GM18861 (cell line): ENCODE measurements around the gene PPP6R2.

Experiments
- ATAC-seq: cut with Tn5 transposase; IDR thresholded peaks from one replicate; pipeline ENCODE4 v1.9.1; 2021; ENCODE audit not compliant: unreplicated experiment

The PPP6R2 gene

GRCh38 chr22:50464451-50464850 lies 121.3 kb downstream of the PPP6R2 start:
- no peak for ATAC-seq

DNA sequence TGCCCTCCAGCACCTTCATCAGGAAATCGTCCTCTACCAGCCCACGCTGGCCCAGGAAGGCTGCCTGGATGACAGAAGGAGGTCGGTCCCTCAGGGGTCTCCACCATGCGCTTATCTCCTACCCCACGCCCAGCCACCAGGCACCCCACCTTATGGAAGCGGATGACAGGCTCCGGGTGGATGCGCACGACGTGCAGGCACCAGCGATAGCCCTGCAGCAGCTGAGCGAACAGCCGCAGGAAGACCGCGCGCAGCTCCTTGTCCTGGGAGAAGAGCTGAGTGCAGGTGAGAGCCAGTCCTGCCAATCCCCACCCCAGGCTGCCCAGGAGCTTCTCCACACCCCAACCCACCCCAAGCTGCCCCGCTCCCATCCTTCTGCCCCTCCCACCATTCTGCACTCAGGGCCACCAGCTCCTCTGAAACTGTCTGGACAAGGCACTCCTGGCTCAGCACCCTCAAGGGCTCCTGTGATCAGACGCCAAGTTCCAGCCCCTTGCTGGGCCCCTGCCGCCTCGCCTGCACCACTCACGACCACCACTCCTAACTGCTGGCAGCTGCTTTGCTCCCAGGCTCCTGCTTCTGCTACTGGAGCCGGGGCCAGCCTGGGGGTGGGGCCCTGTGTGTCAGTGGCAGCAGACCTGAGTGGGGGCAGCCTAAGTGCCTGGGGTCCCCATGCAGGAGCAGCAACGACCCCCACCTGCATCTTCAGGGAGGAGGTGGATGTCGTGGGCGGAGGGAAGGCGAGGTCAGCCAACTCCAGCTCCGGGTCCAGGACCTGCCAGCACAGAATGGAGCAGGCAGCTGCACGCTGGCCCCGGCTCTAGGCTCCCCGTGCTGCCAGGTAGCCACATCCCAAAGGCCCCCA lies 122.2 kb downstream of the PPP6R2 start:
- no peak for ATAC-seq

DNA sequence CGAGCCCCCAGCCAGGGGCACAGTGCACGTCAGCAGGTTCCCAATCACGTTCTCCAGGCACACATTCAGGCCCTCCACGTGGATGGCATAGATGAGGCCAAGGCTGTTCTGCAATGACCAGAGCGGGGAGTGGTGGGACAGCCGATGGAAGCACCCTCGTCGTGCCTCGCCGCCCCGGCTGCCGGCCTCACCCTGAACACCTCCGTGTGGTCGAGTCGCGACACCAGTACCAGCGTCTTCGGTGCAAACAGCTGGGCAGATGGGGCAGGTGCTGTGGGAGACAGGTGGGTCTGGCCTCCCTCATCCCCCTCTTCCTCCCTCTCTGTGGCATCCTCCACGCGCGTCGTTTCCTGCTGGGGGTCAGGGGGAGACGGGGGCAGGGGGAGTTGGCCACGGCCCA lies 124.2 kb downstream of the PPP6R2 start:
- ATAC-seq, result no peak

GRCh38 chr22:50467773-50468440 lies 124.8 kb downstream of the PPP6R2 start:
- no peak for ATAC-seq

GRCh38 chr22:50468626-50469025 lies 125.5 kb downstream of the PPP6R2 start:
- ATAC-seq, result no peak

DNA sequence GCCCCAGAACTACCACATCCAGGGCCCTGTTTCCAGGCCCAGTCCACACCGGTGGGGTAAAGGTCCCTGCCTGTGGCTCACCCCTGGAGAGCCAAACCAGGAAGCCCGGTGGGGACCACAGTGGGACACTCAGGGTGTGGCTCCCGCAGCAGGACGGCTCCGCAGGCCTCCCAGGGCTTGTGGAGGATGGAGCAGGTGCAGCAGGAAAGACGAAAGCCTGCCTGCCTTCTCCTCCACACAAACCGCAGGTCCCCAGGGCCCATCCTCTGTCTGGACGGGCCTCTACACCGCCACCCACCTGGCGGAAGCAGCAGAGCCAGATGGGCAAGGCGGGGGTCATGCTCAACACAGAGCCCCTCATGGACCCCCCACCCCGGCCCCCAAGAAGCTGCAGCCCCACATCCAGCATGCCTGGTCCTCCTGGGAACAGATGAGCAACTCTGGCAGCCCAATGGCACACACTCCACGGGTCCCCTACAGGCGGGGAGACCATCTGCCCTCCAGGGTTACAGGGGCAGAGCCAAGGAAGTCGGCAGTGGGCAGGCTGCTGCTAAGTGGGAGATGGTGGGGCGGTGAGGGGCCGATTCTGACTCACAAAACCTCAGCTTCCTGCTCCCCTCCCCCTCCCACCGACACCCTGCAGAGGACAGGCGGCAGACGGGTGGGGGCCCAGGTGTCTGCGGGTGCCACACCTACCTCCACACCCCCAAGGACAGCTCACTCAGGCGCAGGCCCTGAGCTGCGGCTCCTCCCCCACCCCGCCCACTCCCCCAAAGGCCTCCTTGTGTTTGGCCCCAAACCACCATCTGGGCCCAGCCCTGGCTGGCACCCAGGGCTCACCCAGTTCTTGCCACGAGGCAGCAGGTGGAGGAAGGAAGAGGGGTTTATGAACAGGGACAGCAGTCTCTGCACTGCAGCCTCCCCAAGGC lies 126.5 kb downstream of the PPP6R2 start:
- ATAC-seq, result peak; percentile 38

DNA sequence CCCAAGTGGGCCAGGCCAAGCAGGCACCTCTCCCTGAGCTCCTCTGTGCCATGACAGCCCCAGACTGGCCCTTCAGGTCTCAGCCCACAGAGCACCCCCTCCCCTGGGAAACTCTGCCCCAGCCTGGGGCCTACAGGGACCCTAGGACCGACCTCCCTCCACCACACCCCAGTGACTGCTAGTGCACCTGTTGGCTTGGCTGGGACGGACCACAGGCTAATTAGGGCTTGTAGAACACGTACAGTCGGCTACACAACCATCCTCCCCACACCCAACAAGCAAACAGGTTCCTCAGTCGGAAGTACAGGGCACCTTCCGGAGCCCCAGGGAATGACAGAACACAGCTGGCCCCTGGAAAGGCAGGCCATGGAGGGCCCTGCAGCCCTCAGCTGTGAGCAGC lies 127.4 kb downstream of the PPP6R2 start:
- peak; percentile 10 for ATAC-seq

DNA sequence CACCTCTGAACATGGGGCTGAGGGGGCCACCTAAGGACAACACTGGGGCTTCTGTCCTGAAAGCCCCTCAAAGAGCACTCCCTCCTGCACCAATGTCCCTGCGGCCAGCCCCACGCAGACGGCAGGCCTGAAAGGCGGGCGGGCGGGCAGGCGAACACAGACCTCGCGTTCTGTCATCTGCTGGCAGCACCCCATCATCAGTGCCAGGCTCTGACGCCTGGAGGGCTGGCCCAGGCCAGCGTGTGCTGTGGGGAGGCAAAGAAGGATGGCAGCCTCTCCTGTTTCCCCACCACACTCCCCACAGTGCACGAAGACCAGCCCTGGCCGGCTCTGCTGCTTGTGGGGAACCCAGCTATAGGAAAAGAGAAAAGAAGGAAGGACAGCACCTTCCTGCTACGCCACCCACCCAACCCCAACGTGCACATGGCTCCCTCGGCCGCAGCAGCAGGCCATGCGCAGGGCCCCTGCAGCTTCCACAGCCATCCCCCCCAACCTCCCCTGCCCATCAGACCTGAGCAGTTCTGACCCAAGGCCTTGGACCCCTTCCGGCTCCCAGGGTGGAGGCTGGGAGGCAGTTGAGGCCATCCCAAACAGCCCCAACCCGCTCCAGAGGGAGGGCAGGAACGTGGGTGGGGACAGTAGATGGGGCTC lies 128.2 kb downstream of the PPP6R2 start:
- ATAC-seq, result no peak

- no peak for ATAC-seq
Measured at GRCh38 chr22:50471962-50472361, 128.8 kb downstream of the PPP6R2 start.

GRCh38 chr22:50473088-50473487 lies 130.0 kb downstream of the PPP6R2 start:
- ATAC-seq, result no peak

GRCh38 chr22:50473855-50474671 lies 130.9 kb downstream of the PPP6R2 start:
- ATAC-seq, result no peak

- ATAC-seq, result peak; percentile 49
Measured at GRCh38 chr22:50474710-50475651, 131.9 kb downstream of the PPP6R2 start, which contains the start of gene SBF1. TSS of gene SBF1 (minus strand) at chr22:50475035. CDS start at chr22:50474840, 195 bp downstream.

DNA sequence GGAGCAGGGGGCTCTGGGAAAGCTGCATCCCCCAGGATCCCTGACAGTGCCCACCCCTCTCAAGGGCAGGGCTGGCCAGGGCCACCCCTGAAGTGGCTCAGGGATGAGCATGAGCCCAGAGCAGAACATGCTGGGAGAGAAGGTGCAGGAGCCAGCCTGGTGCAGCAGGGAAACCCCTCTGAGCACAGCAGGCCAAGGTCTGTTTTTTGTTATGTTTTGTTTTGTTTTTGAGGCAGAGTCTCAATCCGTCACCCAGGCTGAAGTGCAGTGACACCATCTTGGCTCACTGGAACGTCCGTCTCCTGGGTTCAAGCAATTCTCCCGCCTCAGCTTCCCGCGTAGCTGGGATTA lies 132.5 kb downstream of the PPP6R2 start:
- no peak for ATAC-seq

DNA sequence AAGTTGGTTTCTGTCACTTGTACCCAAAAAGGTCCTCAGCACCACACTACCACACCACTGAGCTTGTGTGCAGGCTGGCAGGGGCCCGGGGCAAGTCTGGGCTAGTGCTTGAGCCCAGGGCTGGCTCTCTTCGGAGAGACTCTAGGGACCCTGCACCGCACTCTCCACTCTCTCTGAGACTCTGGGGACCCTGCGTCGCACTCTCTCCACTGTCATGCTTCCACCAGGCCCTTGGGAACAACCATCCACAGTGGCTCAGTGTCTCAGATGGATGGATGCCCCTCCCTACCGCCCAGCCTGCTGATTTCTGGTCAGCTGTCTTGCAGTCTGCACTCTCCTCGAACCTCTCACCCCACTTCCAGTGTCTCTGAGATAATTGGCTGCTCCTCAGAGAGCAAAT lies 133.7 kb downstream of the PPP6R2 start:
- no peak for ATAC-seq

- no peak for ATAC-seq
Measured at GRCh38 chr22:50477923-50478322, 134.8 kb downstream of the PPP6R2 start.

DNA sequence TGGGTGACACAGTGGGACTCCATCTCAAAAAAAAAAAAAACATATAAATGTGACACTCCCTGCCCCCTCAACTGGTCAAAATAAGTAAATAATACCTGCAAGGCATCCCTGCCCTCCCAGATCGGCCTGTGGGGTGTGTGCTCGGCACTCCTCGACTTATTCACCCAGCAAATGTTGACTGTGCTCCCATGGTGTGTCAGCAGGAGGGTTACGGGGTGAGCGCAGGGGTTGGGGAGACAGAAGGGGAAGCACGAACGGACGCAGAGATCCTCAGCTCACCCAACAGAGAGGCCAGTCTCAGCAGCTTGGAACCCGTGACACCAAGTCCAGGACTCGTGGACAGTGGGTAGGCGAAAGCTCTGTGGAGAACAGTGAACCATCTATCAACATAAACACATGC lies 136.6 kb downstream of the PPP6R2 start:
- ATAC-seq, result no peak

DNA sequence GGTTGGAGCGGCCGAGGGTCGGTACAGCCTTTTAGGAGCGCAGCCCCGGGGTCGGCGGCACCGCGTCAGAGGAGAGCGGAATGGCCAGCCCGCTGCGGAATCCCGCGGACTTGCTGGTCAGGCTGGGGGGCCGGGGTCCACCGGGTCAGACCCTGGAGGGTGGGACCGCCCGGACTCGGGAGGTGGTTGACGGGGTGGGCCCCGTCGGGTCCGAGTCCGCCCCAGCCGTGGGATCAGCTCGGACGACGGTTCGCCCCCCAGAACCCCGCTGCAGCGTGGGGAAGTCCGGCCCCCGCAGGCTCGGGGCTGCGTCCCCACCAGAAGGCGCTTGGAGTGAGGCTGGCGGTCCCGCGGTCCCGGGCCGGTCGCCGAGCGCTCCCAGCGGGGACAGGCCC lies 137.9 kb downstream of the PPP6R2 start:
- ATAC-seq, result no peak

- ATAC-seq, result no peak
Measured at GRCh38 chr22:50481440-50482106, 138.4 kb downstream of the PPP6R2 start, which contains the start of gene ADM2. TSS of gene ADM2 (plus strand) at chr22:50481543. CDS start at chr22:50481848, 305 bp downstream.
